Breast epithelium (tissue), 4 donors: ENCODE measurements around the gene ATG101. TPM values are rescaled to one million over a fixed set of nuclear protein-coding genes. Genes with fewer than 3 reads are reported as not detected.
A peak's percentile ranks its signal among the peaks of the same experiment; 100 is the strongest.

Experiments
- DNase-seq, 2 donors: peaks; one replicate each; pipeline ENCODE4 v3.0.0-alpha.2; 2019; ENCODE audit warnings: low spot score in 2 of 2
- H3K27ac ChIP-seq, 2 donors: fragments of 200-600 bp; sonication (generic) in 1 of 2; one replicate each; pipeline ENCODE4 v1.5.1; 2016 to 2019; ENCODE audit warnings: mild to moderate bottlenecking in 1 of 2
- H3K27me3 ChIP-seq, 2 donors: fragments of 200-600 bp; sonication (generic) in 1 of 2; one replicate each; pipeline versions ENCODE4 v1.5.1 to v1.6.0; 2017 to 2019; ENCODE audit warnings: control low read depth in 1 of 2, mild to moderate bottlenecking in 1 of 2
- H3K36me3 ChIP-seq: fragments of 200-600 bp; one replicate; pipeline ENCODE4 v1.5.1; 2019
- H3K4me1 ChIP-seq, 2 donors: fragments of 200-600 bp; sonication (generic); one replicate each; pipeline ENCODE4 v1.5.1; 2016 to 2019; ENCODE audit warnings: control low read depth in 1 of 2
- H3K4me3 ChIP-seq, 3 donors: fragments of 200-600 bp; sonication (generic); 1 replicate in 2 of 3; 2 replicates in 1 of 3; pipeline ENCODE4 v1.5.1; 2016 to 2019; ENCODE audit warnings: mild to moderate bottlenecking in 3 of 3, moderate library complexity in 2 of 3
- H3K9me3 ChIP-seq, 2 donors: fragments of 200-600 bp; sonication (generic) in 1 of 2; one replicate each; pipeline ENCODE4 v1.5.1; 2016 to 2019; ENCODE audit warnings: control low read depth in 1 of 2
- POLR2A ChIP-seq: fragments of 450-650 bp; IDR thresholded peaks from one replicate; pipeline ENCODE4 v1.6.1; 2016; ENCODE audit warnings: antibody characterized with exemption, mild to moderate bottlenecking, moderate library complexity
- POLR2AphosphoS5 ChIP-seq, 3 donors: sonication (generic); formaldehyde crosslinking; IDR thresholded peaks; one replicate each; pipeline ENCODE4 v1.6.1; 2017; ENCODE audit warnings: antibody characterized with exemption in 3 of 3
- intact Hi-C: fragments of 100-400 bp; cut with DNase I; formaldehyde crosslinking; loops from one replicate; pipeline ENCODE4 v1.15.1; 2023; ENCODE audit warnings: low total_unique reads
- total RNA-seq, 3 donors: library from RNA; depleted of rRNA; stranded (reverse); fragments of >200 nt; gene quantifications; one replicate each; pipeline ENCODE4 v1.1.0, GENCODE V29; 2016
- TF ChIP-seq, protein P1 (sequence below), 3 donors: fragments of 450-650 bp; IDR thresholded peaks; one replicate each; pipeline ENCODE4 v1.5.1; 2016 to 2017; ENCODE audit warnings: antibody characterized with exemption in 3 of 3, mild to moderate bottlenecking in 3 of 3, moderate library complexity in 3 of 3

Gene ATG101
- total RNA-seq, 3 donors from 2014 or later, result 35.0 to 54.2 (median 39.7) TPM

DNA sequence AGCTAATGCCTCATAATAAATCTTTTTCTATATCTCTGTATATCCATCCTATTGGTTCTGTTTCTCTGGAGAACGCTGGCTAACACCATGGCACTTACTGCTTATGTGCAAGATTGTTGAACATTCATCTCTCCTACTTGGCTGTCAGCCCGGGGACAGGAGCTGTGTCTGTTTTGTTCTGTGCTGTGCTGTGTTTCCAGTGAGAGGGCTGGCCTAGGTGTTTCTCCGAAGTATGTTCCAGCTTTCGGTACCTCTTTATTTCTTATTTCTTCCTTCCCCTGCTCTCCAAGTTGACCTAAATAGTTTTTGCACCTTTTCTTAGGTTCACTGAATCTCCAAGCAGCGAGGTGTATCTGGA, 37.4 kb upstream of the ATG101 start:
- Histone ChIP-seq H3K27me3 (no peaks in the 10 kb centered on the region), H3K36me3 (no peaks in the 10 kb centered on the region), H3K9me3 (no peaks in the 10 kb centered on the region), H3K4me1 (peaks cover 10 to 11% of the 10 kb centered on the region in 2 donors), H3K4me3 (peak overlapping the region; percentile 10 to 58 (median 46)), H3K27ac (peak overlapping the region; percentile 96)
- DNase-seq, result peak; percentile 73 to 86
- intact Hi-C loops, result no loop called here
- TF ChIP-seq POLR2AphosphoS5 (IDR thresholded peaks at IDR 0.05) (peak in 1 of 3 donors; percentile 7), POLR2A (no peak)

DNA sequence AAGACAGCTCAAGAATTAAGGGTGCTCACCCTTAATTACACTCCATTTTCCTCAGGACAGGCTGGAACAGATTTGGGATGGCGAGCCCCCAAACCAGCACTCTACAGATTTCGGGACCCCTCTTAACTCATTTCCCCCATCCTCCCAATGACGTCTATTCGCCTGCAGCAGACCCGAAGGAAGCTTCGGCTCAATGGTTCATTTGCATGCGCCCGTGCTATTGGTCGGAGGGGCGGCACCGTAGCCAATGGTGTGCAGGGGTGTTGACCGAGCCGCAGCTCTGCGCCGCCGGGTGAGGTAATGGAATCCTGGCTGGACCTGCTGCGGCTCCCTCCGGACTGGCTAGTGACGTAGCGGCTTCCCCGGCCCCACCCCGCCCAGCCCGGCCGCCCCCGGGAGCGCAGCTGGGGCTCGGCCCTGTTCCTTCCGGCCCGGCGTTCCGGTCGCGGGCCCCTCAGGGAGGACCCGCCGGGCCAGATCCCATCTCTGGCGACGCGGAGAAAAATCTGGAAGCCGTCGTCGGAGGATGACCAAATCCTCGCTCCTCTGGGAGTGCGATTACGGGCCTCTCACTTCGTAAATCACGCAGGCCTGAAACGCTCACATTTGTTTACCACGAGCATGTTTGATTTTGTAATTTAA, 36.9 kb upstream of the ATG101 start:
- Histone ChIP-seq H3K27me3 (no peaks in the 10 kb centered on the region), H3K9me3 (no peaks in the 10 kb centered on the region), H3K4me3 (peak overlapping the region; percentile 17 to 58 (median 46)), H3K36me3 (no peaks in the 10 kb centered on the region), H3K27ac (peak overlapping the region; percentile 96), H3K4me1 (peaks cover 10 to 11% of the 10 kb centered on the region in 2 donors)
- DNase-seq, result peak; percentile 97 to 98
- TF ChIP-seq POLR2AphosphoS5 (IDR thresholded peaks at IDR 0.05) (peak; percentile 89 to 93 (median 90)), POLR2A (peak; percentile 50)
- TF ChIP-seq, protein P1, sequence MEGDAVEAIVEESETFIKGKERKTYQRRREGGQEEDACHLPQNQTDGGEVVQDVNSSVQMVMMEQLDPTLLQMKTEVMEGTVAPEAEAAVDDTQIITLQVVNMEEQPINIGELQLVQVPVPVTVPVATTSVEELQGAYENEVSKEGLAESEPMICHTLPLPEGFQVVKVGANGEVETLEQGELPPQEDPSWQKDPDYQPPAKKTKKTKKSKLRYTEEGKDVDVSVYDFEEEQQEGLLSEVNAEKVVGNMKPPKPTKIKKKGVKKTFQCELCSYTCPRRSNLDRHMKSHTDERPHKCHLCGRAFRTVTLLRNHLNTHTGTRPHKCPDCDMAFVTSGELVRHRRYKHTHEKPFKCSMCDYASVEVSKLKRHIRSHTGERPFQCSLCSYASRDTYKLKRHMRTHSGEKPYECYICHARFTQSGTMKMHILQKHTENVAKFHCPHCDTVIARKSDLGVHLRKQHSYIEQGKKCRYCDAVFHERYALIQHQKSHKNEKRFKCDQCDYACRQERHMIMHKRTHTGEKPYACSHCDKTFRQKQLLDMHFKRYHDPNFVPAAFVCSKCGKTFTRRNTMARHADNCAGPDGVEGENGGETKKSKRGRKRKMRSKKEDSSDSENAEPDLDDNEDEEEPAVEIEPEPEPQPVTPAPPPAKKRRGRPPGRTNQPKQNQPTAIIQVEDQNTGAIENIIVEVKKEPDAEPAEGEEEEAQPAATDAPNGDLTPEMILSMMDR (IDR thresholded peaks at IDR 0.05), result peak in 1 of 3 donors; percentile 7
- intact Hi-C loops, result no loop called here

DNA sequence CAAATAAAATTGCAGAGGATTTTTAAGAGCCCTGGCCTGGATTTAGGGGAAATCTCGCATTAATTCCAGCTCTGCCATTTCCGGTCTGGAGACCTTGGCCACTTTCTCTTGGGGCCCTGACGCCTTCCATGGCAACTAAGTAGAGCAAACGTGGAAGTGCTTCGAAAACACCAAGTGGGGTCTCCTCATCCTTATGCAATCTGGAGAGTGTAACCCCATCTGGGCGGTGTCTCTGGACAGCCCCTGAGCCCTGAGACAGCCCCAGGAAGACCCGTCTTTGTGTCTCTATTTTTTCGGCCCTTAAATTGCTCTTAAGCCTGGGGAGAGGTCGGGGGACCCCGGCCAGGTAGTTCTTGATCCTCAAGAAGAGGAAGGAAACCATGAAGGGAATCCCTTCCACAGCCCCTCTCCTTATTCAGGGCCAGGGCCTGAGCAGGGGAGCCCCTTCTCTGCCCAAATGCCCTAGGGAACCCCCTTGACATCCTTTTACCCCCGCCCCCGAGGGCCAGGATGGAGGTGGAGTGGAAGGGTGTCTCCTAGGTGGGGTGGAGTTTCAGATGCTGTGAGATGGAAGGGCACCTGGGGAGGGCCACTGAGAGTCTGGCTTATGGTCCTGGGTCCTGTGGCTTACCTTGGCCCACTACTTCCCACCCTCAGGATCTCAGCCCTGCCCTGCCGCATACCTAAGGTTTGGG, 36.2 kb upstream of the ATG101 start:
- H3K27me3 ChIP-seq, result no peaks in the 10 kb centered on the region
- peak overlapping the region; percentile 17 to 58 (median 46) for H3K4me3 ChIP-seq
- no peaks in the 10 kb centered on the region for H3K9me3 ChIP-seq
- DNase-seq, result no peak
- TF ChIP-seq POLR2AphosphoS5 (IDR thresholded peaks at IDR 0.05), result no peak
- TF ChIP-seq, protein P1 (IDR thresholded peaks at IDR 0.05), result peak in 1 of 3 donors; percentile 4
- TF ChIP-seq POLR2A, result no peak
- peak overlapping the region; percentile 96 for H3K27ac ChIP-seq
- H3K36me3 ChIP-seq, result no peaks in the 10 kb centered on the region
- H3K4me1 ChIP-seq, result peaks cover 10 to 11% of the 10 kb centered on the region in 2 donors
- intact Hi-C loops, result no loop called here

- H3K27ac ChIP-seq, result peak overlapping the region; percentile 0 to 96
- DNase-seq, result no peak
- no peaks in the 10 kb centered on the region for H3K27me3 ChIP-seq
- intact Hi-C loops, result no loop called here
- peaks cover 10 to 11% of the 10 kb centered on the region in 2 donors for H3K4me1 ChIP-seq
- no peaks in the 10 kb centered on the region for H3K9me3 ChIP-seq
- no peak for TF ChIP-seq POLR2AphosphoS5 (IDR thresholded peaks at IDR 0.05)
- TF ChIP-seq, protein P1 (IDR thresholded peaks at IDR 0.05), result no peak
- TF ChIP-seq POLR2A, result no peak
- H3K36me3 ChIP-seq, result no peaks in the 10 kb centered on the region
- H3K4me3 ChIP-seq, result no peak overlapping the region
Measured at GRCh38 chr12:52035190-52035589, 34.6 kb upstream of the ATG101 start.

GRCh38 chr12:52035926-52036325, 33.9 kb upstream of the ATG101 start:
- DNase-seq, result no peak

More at GRCh38 chr12:52035926-52036325, 33.9 kb upstream of the ATG101 start:
- Histone ChIP-seq H3K9me3 (no peaks in the 10 kb centered on the region), H3K4me3 (no peak overlapping the region), H3K36me3 (no peaks in the 10 kb centered on the region), H3K27ac (peak overlapping the region; percentile 90 to 93), H3K4me1 (peaks cover 10 to 11% of the 10 kb centered on the region in 2 donors), H3K27me3 (no peaks in the 10 kb centered on the region)
- intact Hi-C loops, result no loop called here
- TF ChIP-seq POLR2A, result no peak
- no peak for TF ChIP-seq POLR2AphosphoS5 (IDR thresholded peaks at IDR 0.05)
- TF ChIP-seq, protein P1 (IDR thresholded peaks at IDR 0.05), result no peak
